Measurements from ENCODE around the gene PACS1. TPM values are rescaled to one million over a fixed set of nuclear protein-coding genes. Genes with fewer than 3 reads are reported as not detected.

The PACS1 gene
- total and polyA plus RNA-seq, 7 experiments from 2014 or later, result 48.0 to 314 (median 210) TPM

DNA sequence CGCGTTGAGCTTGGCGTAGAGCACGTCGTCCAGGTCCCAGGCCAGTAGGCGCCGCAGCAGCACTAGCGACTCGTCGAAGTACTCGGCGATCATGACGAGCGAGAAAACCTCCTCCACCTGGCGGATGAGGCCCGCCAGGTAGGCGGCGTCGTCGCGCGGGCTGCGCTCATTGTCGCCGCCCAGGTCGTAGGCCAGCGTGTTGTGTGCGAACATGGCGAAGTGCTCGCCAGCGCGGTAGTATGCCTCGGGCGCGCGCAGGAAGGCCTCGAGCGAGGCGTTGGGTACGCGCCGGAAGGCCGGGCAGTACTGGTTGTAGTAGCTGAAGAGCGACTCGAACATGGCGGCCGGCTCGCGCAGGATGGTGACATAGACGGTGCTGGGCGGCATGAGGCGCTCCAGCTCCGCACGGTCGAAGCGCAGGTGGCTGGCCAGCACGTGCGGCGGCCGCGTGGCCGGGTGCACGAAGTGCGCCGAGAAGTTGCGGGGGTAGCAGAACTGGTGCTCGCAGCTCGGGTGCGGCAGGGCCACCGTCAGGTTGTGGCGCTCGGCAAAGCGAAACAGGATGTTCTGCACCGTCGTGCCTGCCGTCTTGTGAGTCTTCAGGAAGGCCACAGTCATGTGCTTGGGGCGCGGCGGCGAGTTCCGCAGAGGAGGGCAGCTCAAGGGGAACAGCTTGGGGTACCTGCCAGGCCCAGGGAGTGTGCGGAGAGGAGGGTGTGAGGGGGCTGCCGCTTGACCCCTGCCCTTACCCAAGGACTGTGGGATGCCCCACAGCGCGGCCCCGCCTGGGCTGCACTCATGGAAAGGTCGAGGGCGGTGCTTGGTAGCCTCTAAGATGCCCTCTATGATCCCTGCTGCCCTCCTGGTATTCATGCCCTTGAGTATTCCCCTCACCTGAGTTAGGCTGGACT, 26.8 kb upstream of the PACS1 start:
- intact Hi-C loops (cut with micrococcal nuclease), result no loop called here
- peaks cover 0 to 5% of the 10 kb centered on the region in 2 donors for H3K4me1 ChIP-seq (ENCODE audit: control insufficient read depth in 2 of 2, insufficient read depth in 2 of 2, low read length in 2 of 2)
- Mint-ChIP-seq H3K27me3 (peaks cover 0 to 24% (median 0%) of the 10 kb centered on the region in 5 donors), H3K27ac (no peak overlapping the region), H3K36me3 (no peaks in the 10 kb centered on the region), H3K4me1 (peaks cover 4 to 17% (median 9%) of the 10 kb centered on the region in 7 donors), H3K4me3 (no peak overlapping the region), H3K9me3 (no peaks in the 10 kb centered on the region)
- ATAC-seq (no peak), DNase-seq (no peak)
- no peaks in the 10 kb centered on the region for H3K9me3 ChIP-seq (ENCODE audit: control insufficient read depth in 2 of 3, low read length in 3 of 3)
- ChIA-PET CTCF (interaction anchor here (1.1 to 4.2 kb wide), 3 partner anchors 9 to 91 kb away, joined by 3 to 30 read pairs (median 20); partner anchors contain the start of gene SF3B2), POLR2A (no interaction called here)
- no peak overlapping the region for H3K27ac ChIP-seq (ENCODE audit: low read depth, low read length)
- no peak overlapping the region for H3K4me3 ChIP-seq (ENCODE audit: low read length)
- no peaks in the 10 kb centered on the region for H3K36me3 ChIP-seq (ENCODE audit: control insufficient read depth in 2 of 3, insufficient read depth in 3 of 3, low read length in 3 of 3)
- no peaks in the 10 kb centered on the region for H3K27me3 ChIP-seq (ENCODE audit: control insufficient read depth in 2 of 2, insufficient read depth in 2 of 2, low read length in 2 of 2)

DNA sequence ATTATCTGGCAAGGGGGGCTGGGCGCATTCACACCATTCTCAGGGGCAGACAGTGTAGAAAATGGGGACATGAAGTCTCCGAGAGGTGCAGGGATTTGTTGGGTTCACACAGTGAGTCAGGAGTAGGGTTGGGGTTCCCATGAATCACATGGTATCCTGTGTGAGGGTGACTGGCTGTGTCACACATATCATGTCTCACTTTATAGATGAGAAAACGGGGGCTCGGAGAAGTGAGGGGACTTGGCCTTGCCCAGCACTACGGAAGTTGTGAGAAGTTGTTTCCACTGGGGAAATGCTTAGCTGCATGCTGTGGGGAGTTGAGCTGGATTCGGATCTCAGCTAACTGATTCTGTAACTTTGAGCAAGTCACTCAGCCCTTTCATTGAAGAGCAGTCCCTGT, 25.3 kb upstream of the PACS1 start:
- POLR2A ChIA-PET, result interaction anchor here (0.8 to 1.3 kb wide), 3 partner anchors 74 to 333 kb away, joined by 3 read pairs; partner anchors contain the start of gene KAT5
- peak overlapping the region in 4 of 9 donors; percentile 3 to 34 (median 20) for H3K27ac Mint-ChIP-seq
- peak; percentile 36 for ATAC-seq

DNA sequence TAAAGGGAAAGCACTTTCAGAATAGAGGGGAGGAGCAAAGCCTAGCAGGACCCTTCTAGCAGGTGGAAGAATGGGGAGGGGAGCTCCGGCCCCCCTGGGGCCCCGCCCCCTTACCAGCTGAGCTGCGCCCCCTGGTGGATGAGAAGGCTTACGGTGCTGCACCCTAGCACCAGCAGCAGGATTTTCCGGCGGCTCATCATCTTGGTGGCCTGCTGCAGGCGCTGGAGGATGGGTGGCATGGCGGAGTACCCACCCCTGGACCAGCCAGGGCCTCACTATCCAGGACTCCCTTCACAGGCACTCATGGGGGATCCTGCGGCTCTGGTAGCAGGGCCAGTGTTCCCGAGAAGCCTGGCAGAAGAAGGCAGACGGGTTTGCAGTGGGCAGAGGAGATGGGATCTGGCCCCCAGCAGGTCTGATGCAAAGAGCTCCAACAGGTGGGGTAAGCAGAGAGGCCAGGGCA, 24.9 kb upstream of the PACS1 start:
- H3K9me3 Mint-ChIP-seq, result no peaks in the 10 kb centered on the region
- Histone ChIP-seq H3K9me3 (ENCODE audit: control insufficient read depth in 2 of 3, low read length in 3 of 3) (no peaks in the 10 kb centered on the region), H3K27me3 (ENCODE audit: control insufficient read depth in 2 of 2, insufficient read depth in 2 of 2, low read length in 2 of 2) (no peaks in the 10 kb centered on the region), H3K4me3 (ENCODE audit: low read length) (no peak overlapping the region), H3K36me3 (ENCODE audit: control insufficient read depth in 2 of 3, insufficient read depth in 3 of 3, low read length in 3 of 3) (no peaks in the 10 kb centered on the region), H3K4me1 (ENCODE audit: control insufficient read depth in 2 of 2, insufficient read depth in 2 of 2, low read length in 2 of 2) (peaks cover 0 to 9% of the 10 kb centered on the region in 2 donors), H3K27ac (ENCODE audit: low read depth, low read length) (no peak overlapping the region)
- intact Hi-C loops (cut with micrococcal nuclease), result loop anchor here (1.0 to 2.0 kb wide), 5 partner anchors 24 to 334 kb away; partner anchors contain the start of genes BANF1 (in 1 of the 2) and EIF1AD (in 1 of the 2)
- peak overlapping the region in 3 of 10 donors; percentile 12 to 29 (median 17) for H3K4me3 Mint-ChIP-seq
- POLR2A ChIA-PET, result interaction anchor here (0.8 to 1.3 kb wide), 3 partner anchors 73 to 333 kb away, joined by 3 read pairs; partner anchors contain the start of gene KAT5
- ATAC-seq, result peak; percentile 98
- H3K4me1 Mint-ChIP-seq, result peaks cover 4 to 23% (median 15%) of the 10 kb centered on the region in 7 donors
- DNase-seq, result peak; percentile 70 to 89 (median 81)
- CTCF ChIA-PET, result interaction anchor here (0.6 to 4.2 kb wide), 16 partner anchors 9 to 394 kb away, joined by 3 to 30 read pairs (median 4); partner anchors contain the start of gene CCDC85B
- H3K27me3 Mint-ChIP-seq, result peaks cover 0 to 19% (median 0%) of the 10 kb centered on the region in 5 donors
- peak overlapping the region in 2 of 9 donors; percentile 17 to 34 for H3K27ac Mint-ChIP-seq
- no peaks in the 10 kb centered on the region for H3K36me3 Mint-ChIP-seq

More for the DNA sequence above, 25.3 kb upstream of the PACS1 start:
- peaks cover 0 to 9% of the 10 kb centered on the region in 2 donors for H3K4me1 ChIP-seq (ENCODE audit: control insufficient read depth in 2 of 2, insufficient read depth in 2 of 2, low read length in 2 of 2)
- H3K27me3 ChIP-seq (ENCODE audit: control insufficient read depth in 2 of 2, insufficient read depth in 2 of 2, low read length in 2 of 2), result no peaks in the 10 kb centered on the region
- H3K4me3 ChIP-seq (ENCODE audit: low read length), result no peak overlapping the region
- no peaks in the 10 kb centered on the region for H3K36me3 ChIP-seq (ENCODE audit: control insufficient read depth in 2 of 3, insufficient read depth in 3 of 3, low read length in 3 of 3)
- CTCF ChIA-PET, result interaction anchor here (0.7 to 4.2 kb wide), 12 partner anchors 9 to 393 kb away, joined by 3 to 30 read pairs (median 5); partner anchors contain the start of gene CCDC85B
- H3K9me3 ChIP-seq (ENCODE audit: control insufficient read depth in 2 of 3, low read length in 3 of 3), result no peaks in the 10 kb centered on the region
- H3K27ac ChIP-seq (ENCODE audit: low read depth, low read length), result no peak overlapping the region
- Mint-ChIP-seq H3K4me1 (peaks cover 4 to 23% (median 15%) of the 10 kb centered on the region in 7 donors), H3K36me3 (no peaks in the 10 kb centered on the region), H3K9me3 (no peaks in the 10 kb centered on the region), H3K27me3 (peaks cover 0 to 23% (median 0%) of the 10 kb centered on the region in 5 donors), H3K4me3 (peak overlapping the region in 3 of 10 donors; percentile 8 to 17 (median 12))
- no peak for DNase-seq
- intact Hi-C loops (cut with micrococcal nuclease), result loop anchor here (1.0 to 2.0 kb wide), 5 partner anchors 24 to 333 kb away; partner anchors contain the start of genes BANF1 (in 1 of the 2) and EIF1AD (in 1 of the 2)

DNA sequence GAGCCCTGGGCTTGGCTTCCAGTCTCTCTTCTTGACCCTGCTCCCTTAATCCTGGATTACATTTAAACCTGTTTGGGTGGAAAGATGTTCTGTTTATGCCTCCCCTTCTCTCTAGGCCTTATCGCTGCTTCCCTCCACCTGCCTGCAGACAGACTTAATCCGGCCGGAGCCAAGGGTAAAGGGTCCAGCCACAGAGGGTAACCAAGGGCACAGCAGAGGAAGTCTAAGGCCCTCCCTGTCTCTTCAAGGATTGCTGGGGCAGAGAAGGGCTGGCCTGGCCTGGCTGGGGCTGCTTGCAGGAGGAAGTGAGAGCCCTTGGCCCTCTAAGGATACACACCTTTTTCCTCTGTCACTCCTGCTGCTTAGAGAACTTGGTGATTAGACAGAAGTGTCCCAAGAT, 23.2 kb upstream of the PACS1 start:
- DNase-seq, result no peak
- no peaks in the 10 kb centered on the region for H3K9me3 ChIP-seq (ENCODE audit: control insufficient read depth in 2 of 3, low read length in 3 of 3)
- Mint-ChIP-seq H3K27me3 (peaks cover 0 to 13% (median 0%) of the 10 kb centered on the region in 5 donors), H3K27ac (no peak overlapping the region), H3K4me3 (no peak overlapping the region), H3K36me3 (no peaks in the 10 kb centered on the region), H3K4me1 (peaks cover 14 to 33% (median 24%) of the 10 kb centered on the region in 7 donors), H3K9me3 (no peaks in the 10 kb centered on the region)
- ATAC-seq, result no peak
- intact Hi-C loops (cut with micrococcal nuclease), result no loop called here
- ChIA-PET CTCF (interaction anchor here (1.0 to 4.2 kb wide), 3 partner anchors 25 to 88 kb away, joined by 3 to 30 read pairs (median 3); no protein-coding TSS in a partner anchor), POLR2A (interaction anchor here (1.7 kb wide), 1 partner anchor 87 kb away, joined by 4 read pairs; no protein-coding TSS in a partner anchor)
- no peak overlapping the region for H3K27ac ChIP-seq (ENCODE audit: low read depth, low read length)
- no peaks in the 10 kb centered on the region for H3K27me3 ChIP-seq (ENCODE audit: control insufficient read depth in 2 of 2, insufficient read depth in 2 of 2, low read length in 2 of 2)
- H3K4me1 ChIP-seq (ENCODE audit: control insufficient read depth in 2 of 2, insufficient read depth in 2 of 2, low read length in 2 of 2), result peaks cover 6 to 14% of the 10 kb centered on the region in 2 donors
- H3K4me3 ChIP-seq (ENCODE audit: low read length), result no peak overlapping the region
- no peaks in the 10 kb centered on the region for H3K36me3 ChIP-seq (ENCODE audit: control insufficient read depth in 2 of 3, insufficient read depth in 3 of 3, low read length in 3 of 3)

DNA sequence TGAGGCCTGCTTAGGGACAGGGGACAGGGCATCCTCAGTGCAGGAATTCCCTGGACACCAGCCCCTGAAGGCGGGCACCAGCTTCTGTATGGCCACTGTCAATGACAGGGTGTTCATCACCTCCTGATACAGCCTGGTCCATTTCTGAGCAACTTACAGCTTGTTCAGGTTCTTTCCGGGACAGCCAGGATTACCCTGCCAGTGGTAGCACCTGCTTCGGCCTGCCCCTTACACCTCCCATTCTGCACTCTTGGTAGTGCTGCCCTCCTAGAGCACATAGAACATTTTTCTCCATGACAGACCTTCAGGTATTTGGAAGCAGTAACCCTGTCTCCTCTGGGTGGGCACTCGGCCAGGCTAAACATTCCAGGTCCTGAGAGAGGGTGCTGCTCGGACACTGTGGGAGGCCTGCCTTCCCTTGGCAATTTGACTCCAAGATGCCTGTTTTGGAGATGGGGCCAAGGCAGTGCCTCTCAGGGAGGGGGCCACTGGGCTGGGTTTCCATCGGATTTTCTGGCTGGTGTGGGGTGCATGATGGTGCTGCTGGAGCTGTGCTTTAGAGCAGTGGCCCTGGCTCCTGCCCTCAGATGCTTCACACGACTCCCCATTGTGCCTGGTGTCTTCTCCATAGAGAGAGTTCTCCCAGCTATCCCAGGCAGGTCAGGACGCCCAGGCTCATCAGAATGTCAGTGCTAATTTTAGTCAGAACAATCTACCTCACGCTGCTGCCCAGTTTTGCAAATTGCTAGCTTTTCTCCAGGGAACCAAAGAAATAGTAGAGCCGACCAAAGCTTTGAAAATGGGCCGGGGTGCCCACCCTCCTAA, 22.3 kb upstream of the PACS1 start:
- Mint-ChIP-seq H3K4me1 (peaks cover 20 to 41% (median 32%) of the 10 kb centered on the region in 7 donors), H3K27me3 (peaks cover 0 to 13% (median 0%) of the 10 kb centered on the region in 5 donors), H3K27ac (peak overlapping the region in 1 of 9 donors; percentile 78), H3K36me3 (peaks cover 0 to 5% (median 4%) of the 10 kb centered on the region in 5 donors), H3K4me3 (peak overlapping the region in 2 of 10 donors; percentile 23 to 25), H3K9me3 (no peaks in the 10 kb centered on the region)
- H3K4me1 ChIP-seq (ENCODE audit: control insufficient read depth in 2 of 2, insufficient read depth in 2 of 2, low read length in 2 of 2), result peaks cover 6 to 15% of the 10 kb centered on the region in 2 donors
- H3K9me3 ChIP-seq (ENCODE audit: control insufficient read depth in 2 of 3, low read length in 3 of 3), result no peaks in the 10 kb centered on the region
- ChIA-PET POLR2A (interaction anchor here (1.7 kb wide), 1 partner anchor 86 kb away, joined by 4 read pairs; no protein-coding TSS in a partner anchor), CTCF (interaction anchor here (0.5 to 4.2 kb wide), 4 partner anchors 25 to 87 kb away, joined by 3 to 30 read pairs (median 3); no protein-coding TSS in a partner anchor)
- H3K36me3 ChIP-seq (ENCODE audit: control insufficient read depth in 2 of 3, insufficient read depth in 3 of 3, low read length in 3 of 3), result peaks cover 0 to 6% (median 0%) of the 10 kb centered on the region in 3 experiments
- no peaks in the 10 kb centered on the region for H3K27me3 ChIP-seq (ENCODE audit: control insufficient read depth in 2 of 2, insufficient read depth in 2 of 2, low read length in 2 of 2)
- H3K27ac ChIP-seq (ENCODE audit: low read depth, low read length), result no peak overlapping the region
- H3K4me3 ChIP-seq (ENCODE audit: low read length), result no peak overlapping the region
- ATAC-seq (no peak), DNase-seq (no peak)
- intact Hi-C loops (cut with micrococcal nuclease), result no loop called here

All from naive thymus-derived CD4-positive, alpha-beta T cell (primary cell).